ENCODE results near the gene TMEM129.

DNA sequence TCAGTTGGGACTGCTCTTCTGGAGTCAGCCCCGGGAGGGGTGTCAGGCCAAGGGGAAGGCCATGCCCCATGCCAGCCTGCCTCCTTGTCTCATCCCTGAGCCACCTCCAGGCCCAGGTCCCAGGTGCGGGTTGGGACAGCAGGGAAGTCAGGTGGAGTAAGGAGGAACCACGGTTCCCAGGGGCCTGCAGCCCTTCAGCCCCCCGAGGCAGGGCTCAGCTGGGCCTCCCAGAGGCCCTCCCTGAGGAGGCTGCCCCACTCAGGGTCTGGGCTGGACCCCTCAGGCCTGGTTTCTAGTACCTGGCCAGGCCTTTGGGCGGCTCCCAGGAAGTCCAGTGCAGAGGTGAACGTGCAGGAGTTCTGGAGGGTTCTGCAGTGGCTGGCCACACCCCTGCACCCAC lies 48.6 kb upstream of the TMEM129 start:
- TF ChIP-seq, protein P1, sequence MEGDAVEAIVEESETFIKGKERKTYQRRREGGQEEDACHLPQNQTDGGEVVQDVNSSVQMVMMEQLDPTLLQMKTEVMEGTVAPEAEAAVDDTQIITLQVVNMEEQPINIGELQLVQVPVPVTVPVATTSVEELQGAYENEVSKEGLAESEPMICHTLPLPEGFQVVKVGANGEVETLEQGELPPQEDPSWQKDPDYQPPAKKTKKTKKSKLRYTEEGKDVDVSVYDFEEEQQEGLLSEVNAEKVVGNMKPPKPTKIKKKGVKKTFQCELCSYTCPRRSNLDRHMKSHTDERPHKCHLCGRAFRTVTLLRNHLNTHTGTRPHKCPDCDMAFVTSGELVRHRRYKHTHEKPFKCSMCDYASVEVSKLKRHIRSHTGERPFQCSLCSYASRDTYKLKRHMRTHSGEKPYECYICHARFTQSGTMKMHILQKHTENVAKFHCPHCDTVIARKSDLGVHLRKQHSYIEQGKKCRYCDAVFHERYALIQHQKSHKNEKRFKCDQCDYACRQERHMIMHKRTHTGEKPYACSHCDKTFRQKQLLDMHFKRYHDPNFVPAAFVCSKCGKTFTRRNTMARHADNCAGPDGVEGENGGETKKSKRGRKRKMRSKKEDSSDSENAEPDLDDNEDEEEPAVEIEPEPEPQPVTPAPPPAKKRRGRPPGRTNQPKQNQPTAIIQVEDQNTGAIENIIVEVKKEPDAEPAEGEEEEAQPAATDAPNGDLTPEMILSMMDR (IDR thresholded peaks at IDR 0.05): no peak
- TF ChIP-seq POLR2A (IDR thresholded peaks at IDR 0.05): no peak
- no peak for TF ChIP-seq EP300 (IDR thresholded peaks at IDR 0.05)
- TF ChIP-seq POLR2AphosphoS5 (IDR thresholded peaks at IDR 0.05): no peak
